ENCODE results near the gene ALAS1. TPM values are rescaled to one million over a fixed set of nuclear protein-coding genes. Genes with fewer than 3 reads are reported as not detected.

Gene ALAS1
- total and polyA plus RNA-seq, 2 experiments from 2014 or later, result 17.8 to 42.8 TPM

- Histone ChIP-seq H3K4me2 (peak overlapping the region; percentile 99), H3K79me2 (replicated peaks; ENCODE audit: insufficient read depth) (peaks cover 25% of the 10 kb centered on the region), H3F3A (replicated peaks; ENCODE audit: low read depth) (peaks cover 16% of the 10 kb centered on the region; the same call in 1 of the 2 replicates), H2AFZ (no peak overlapping the region), H3K27ac (ENCODE audit: low read depth) (no peak overlapping the region), H3K4me1 (ENCODE audit: insufficient read depth) (peaks cover 33% of the 10 kb centered on the region), H3K4me3 (peak overlapping the region; percentile 93; the same call in 1 of the 2 replicates), H4K20me1 (replicated peaks; ENCODE audit: insufficient read depth) (0 out of 2 replicates have a peak, but pooled peaks cover 5% of the 10 kb centered on the region), H3K9me2 (ENCODE audit: insufficient read depth) (no peaks in the 10 kb centered on the region), H3K27me3 (ENCODE audit: insufficient read depth) (no peaks in the 10 kb centered on the region), H3K36me3 (ENCODE audit: insufficient read depth) (no peaks in the 10 kb centered on the region)
- Mint-ChIP-seq H3K9me3 (no peaks in the 10 kb centered on the region), H3K27ac (peak overlapping the region; percentile 88), H3K36me3 (ENCODE audit: low read depth) (peaks cover 15% of the 10 kb centered on the region), H3K4me3 (peak overlapping the region; percentile 52; the same call in 2 of the 3 replicates), H3K4me1 (peaks cover 51% of the 10 kb centered on the region), H3K27me3 (ENCODE audit: insufficient read depth, low read depth, poor library complexity) (peaks cover 15% of the 10 kb centered on the region)
- ATAC-seq, result no peak
- DNase-seq (ENCODE audit: low spot score), result no peak
- TF ChIP-seq POLR2AphosphoS5 (IDR thresholded peaks at IDR 0.05; ENCODE audit: low read depth) (no peak), ZNF114 (CRISPR knock-in tag; IDR thresholded peaks at IDR 0.05) (no peak), STAT1 (IDR thresholded peaks at IDR 0.05; ENCODE audit: unreplicated experiment) (no peak), ETS1 (IDR thresholded peaks at IDR 0.05) (no peak), NANOG (IDR thresholded peaks at IDR 0.05; ENCODE audit: borderline replicate concordance) (no peak), JUNB (IDR thresholded peaks at IDR 0.05; ENCODE audit: unreplicated experiment) (no peak), EZH2phosphoT487 (IDR thresholded peaks at IDR 0.05; ENCODE audit: unreplicated experiment) (no peak), REST (IDR thresholded peaks at IDR 0.05; ENCODE audit: unreplicated experiment) (no peak), ZNF462 (CRISPR knock-in tag; IDR thresholded peaks at IDR 0.05) (no peak), CTCF (conservative IDR thresholded peaks at IDR 0.05; ENCODE audit: low read depth in 2 of 2) (no peak), EZH2 (IDR thresholded peaks at IDR 0.05; ENCODE audit: low read depth, unreplicated experiment) (no peak), ZNF331 (CRISPR knock-in tag; IDR thresholded peaks at IDR 0.05; ENCODE audit: low read depth) (no peak), CREB1 (CRISPR knock-in tag; IDR thresholded peaks at IDR 0.05; ENCODE audit: low read depth) (no peak)
These were observed 39.2 kb downstream of the ALAS1 start for GRCh38 chr3:52237006-52237656.

Data from GM23338 (cell line).